Effector CD8-positive, alpha-beta T cell (primary cell): ENCODE data around the gene CYCS.
A peak's percentile ranks its signal among the peaks of the same experiment; 100 is the strongest.
"Not testable (repeated sequence)": the region's sequence is repeated elsewhere in the genome, so short reads cannot be mapped to it uniquely, and the experiment has no call there.

Experiments used
- DNase-seq: peaks from one replicate; lab custom pipeline; 2025; lab: John Stamatoyannopoulos, UW
- total RNA-seq, 4 experiments: gene quantifications; one replicate each; lab custom pipeline; 2026; lab: John Stamatoyannopoulos, UW

CYCS gene
- total RNA-seq, result 67.2 to 170 (median 71.8) reads per million in 4 experiments

- DNase-seq, result peak; percentile 100
Measured at GRCh38 chr7:25125137-25125946, at the start of gene CYCS. Gene CYCS, minus strand, starts transcription at chr7:25125260. Its CDS starts 1,141 bp downstream, at chr7:25124119.

GRCh38 chr7:25173184-25173583 lies 48.1 kb upstream of the CYCS start:
- DNase-seq, result no peak

GRCh38 chr7:25171516-25171915 lies 46.5 kb upstream of the CYCS start:
- DNase-seq, result no peak

- no peak for DNase-seq
Measured at GRCh38 chr7:25171071-25171470, 46.0 kb upstream of the CYCS start.

GRCh38 chr7:25169683-25170082 lies 44.6 kb upstream of the CYCS start:
- DNase-seq, result no peak

GRCh38 chr7:25168145-25168544 lies 43.1 kb upstream of the CYCS start:
- no peak for DNase-seq

GRCh38 chr7:25167262-25167843 lies 42.3 kb upstream of the CYCS start:
- DNase-seq, result no peak

GRCh38 chr7:25159983-25160596 lies 35.0 kb upstream of the CYCS start:
- DNase-seq, result not testable (repeated sequence)

GRCh38 chr7:25158966-25159365 lies 33.9 kb upstream of the CYCS start:
- no peak for DNase-seq

- no peak for DNase-seq
Measured at GRCh38 chr7:25151773-25152172, 26.7 kb upstream of the CYCS start.

GRCh38 chr7:25149836-25150235 lies 24.8 kb upstream of the CYCS start:
- DNase-seq, result no peak

- no peak for DNase-seq
Measured at GRCh38 chr7:25148772-25149575, 23.9 kb upstream of the CYCS start.

GRCh38 chr7:25143763-25144162 lies 18.7 kb upstream of the CYCS start:
- no peak for DNase-seq

GRCh38 chr7:25139536-25139935 lies 14.5 kb upstream of the CYCS start:
- no peak for DNase-seq

- DNase-seq, result no peak
Measured at GRCh38 chr7:25134358-25135010, 9.4 kb upstream of the CYCS start.

GRCh38 chr7:25132430-25132829 lies 7.4 kb upstream of the CYCS start:
- no peak for DNase-seq

- no peak for DNase-seq
Measured at GRCh38 chr7:25126751-25127150, 1.7 kb upstream of the CYCS start.

GRCh38 chr7:25124465-25125136 lies 459 bp downstream of the CYCS start:
- no peak for DNase-seq

GRCh38 chr7:25122373-25122772 lies 2.7 kb downstream of the CYCS start:
- DNase-seq, result no peak

GRCh38 chr7:25121599-25121998 lies 3.5 kb downstream of the CYCS start:
- DNase-seq, result no peak

GRCh38 chr7:25119102-25119501 lies 6.0 kb downstream of the CYCS start:
- DNase-seq, result no peak
